H1 (cell line): ENCODE data around the gene RETREG3. TPM values are rescaled to one million over a fixed set of nuclear protein-coding genes. Genes with fewer than 3 reads are reported as not detected.

Source experiments
- CTCF ChIA-PET: fragments of 300-600 bp; sonication (Branson Sonifier 250); formaldehyde crosslinking; loops from one replicate; lab custom pipeline; 2021; ENCODE audit not compliant: partially characterized antibody; lab: Charles Lee
- POLR2A ChIA-PET: fragments of 300-600 bp; sonication (Branson Sonifier 250); formaldehyde crosslinking; loops from one replicate; lab custom pipeline; 2021; ENCODE audit warnings: inconsistent platforms; ENCODE audit not compliant: partially characterized antibody; lab: Charles Lee
- DNase-seq, 2 experiments: peaks; one replicate each; pipeline versions ENCODE4 v3.0.0 to v3.0.0-alpha.2; 2010 to 2022; ENCODE audit warnings: low spot score in 2 of 2, low read depth in 1 of 2, mixed read lengths in 1 of 2
- FAIRE-seq: peaks from 2 replicates; lab custom pipeline; 2011; peaks lifted over from hg19 to GRCh38; lab: Jason Lieb, UNC
- H2AFZ ChIP-seq: 2 replicates; pipeline ENCODE4 v1.8.1; 2012; ENCODE audit warnings: low read length, inconsistent platforms
- H2AK5ac ChIP-seq: 2 replicates; pipeline ENCODE4 v1.6.1; 2013; ENCODE audit warnings: low read depth, low read length
- H2BK120ac ChIP-seq: replicated peaks from 2 replicates; pipeline ENCODE3; 2013; ENCODE audit warnings: low read depth, low read length, inconsistent platforms
- H2BK12ac ChIP-seq: 2 replicates; pipeline ENCODE4 v1.6.1; 2013; ENCODE audit warnings: low read depth, low read length
- H2BK15ac ChIP-seq: 2 replicates; pipeline ENCODE4 v1.6.1; 2013; ENCODE audit warnings: low read length
- H2BK20ac ChIP-seq: 2 replicates; pipeline ENCODE4 v1.6.1; 2013; ENCODE audit warnings: low read length
- H2BK5ac ChIP-seq: 2 replicates; pipeline ENCODE4 v1.6.1; 2013; ENCODE audit warnings: low read depth, low read length
- H3K14ac ChIP-seq: 2 replicates; pipeline ENCODE4 v1.6.1; 2013; ENCODE audit warnings: inconsistent platforms; ENCODE audit not compliant: insufficient read length
- H3K18ac ChIP-seq: 2 replicates; pipeline ENCODE4 v1.6.1; 2013; ENCODE audit warnings: low read length; ENCODE audit errors: extremely low read depth
- H3K23ac ChIP-seq: 2 replicates; pipeline ENCODE4 v1.6.1; 2013; ENCODE audit warnings: inconsistent platforms; ENCODE audit not compliant: insufficient read length
- H3K23me2 ChIP-seq: 2 replicates; pipeline ENCODE4 v1.6.1; 2013; ENCODE audit warnings: low read depth, low read length
- H3K27ac ChIP-seq: 2 replicates; pipeline ENCODE4 v1.6.1; 2011; ENCODE audit warnings: low read depth, low read length, inconsistent platforms
- H3K27me3 ChIP-seq, 4 experiments: replicated peaks in 1 of 4; 1 replicate in 1 of 4; 2 replicates in 3 of 4; pipeline versions ENCODE4 v1.6.1 to v1.8.1; 2011 to 2013; ENCODE audit warnings: low read length in 3 of 4, mild to moderate bottlenecking in 3 of 4, inconsistent platforms in 2 of 4, mixed read lengths in 2 of 4, moderate library complexity in 1 of 4; ENCODE audit not compliant: control insufficient read depth in 3 of 4, insufficient read depth in 3 of 4; ENCODE audit errors: extremely low read depth in 1 of 4
- H3K36me3 ChIP-seq, 4 experiments: 2 replicates each; pipeline versions ENCODE4 v1.6.1 to v1.8.1; 2011 to 2013; ENCODE audit warnings: mild to moderate bottlenecking in 4 of 4, low read length in 3 of 4, moderate library complexity in 2 of 4, control low read depth in 1 of 4, inconsistent platforms in 1 of 4; ENCODE audit not compliant: insufficient read depth in 4 of 4, control insufficient read depth in 2 of 4
- H3K4ac ChIP-seq: replicated peaks from 2 replicates; pipeline ENCODE3; 2013; ENCODE audit warnings: low read length, low read depth, mixed read lengths, inconsistent platforms; ENCODE audit not compliant: insufficient read length
- H3K4me1 ChIP-seq, 4 experiments: replicated peaks in 1 of 4; 1 replicate in 1 of 4; 2 replicates in 3 of 4; pipeline versions ENCODE4 v1.6.1 to v1.8.1; 2011 to 2013; ENCODE audit warnings: low read length in 3 of 4, inconsistent platforms in 2 of 4, mixed read lengths in 1 of 4; ENCODE audit not compliant: insufficient read depth in 4 of 4, control insufficient read depth in 3 of 4
- H3K4me2 ChIP-seq, 2 experiments: 2 replicates each; pipeline versions ENCODE4 v1.6.1 to v1.8.1; 2011 to 2013; ENCODE audit warnings: low read depth in 2 of 2, low read length in 2 of 2, control low read depth in 1 of 2, inconsistent platforms in 1 of 2, mild to moderate bottlenecking in 1 of 2; ENCODE audit not compliant: insufficient read depth in 1 of 2
- H3K4me3 ChIP-seq, 4 experiments: fragments of 200-600, 300-600 bp in 1 of 4; sonication (generic), shearing (Covaris generic), sonication (Bioruptor Twin) in 1 of 4; 2 replicates each; pipeline versions ENCODE4 v1.5.1 to v1.8.1; 2011 to 2016; ENCODE audit warnings: low read length in 4 of 4, low read depth in 3 of 4, control low read depth in 2 of 4, inconsistent platforms in 2 of 4, mild to moderate bottlenecking in 2 of 4, mixed read lengths in 1 of 4, moderate library complexity in 1 of 4; ENCODE audit not compliant: insufficient read depth in 2 of 4; ENCODE audit errors: extremely low read depth in 1 of 4
- H3K56ac ChIP-seq: replicated peaks from 2 replicates; pipeline ENCODE3; 2013; ENCODE audit warnings: low read depth, mild to moderate bottlenecking, mixed read lengths, low read length, inconsistent platforms; ENCODE audit not compliant: insufficient read length
- H3K79me1 ChIP-seq: 2 replicates; pipeline ENCODE4 v1.6.1; 2013; ENCODE audit warnings: low read depth, low read length, control low read depth
- H3K79me2 ChIP-seq, 2 experiments: 2 replicates each; pipeline versions ENCODE4 v1.6.1 to v1.8.1; 2012 to 2013; ENCODE audit warnings: low read length in 2 of 2, mild to moderate bottlenecking in 2 of 2, inconsistent platforms in 1 of 2; ENCODE audit not compliant: insufficient read depth in 2 of 2, control insufficient read depth in 1 of 2
- H3K9ac ChIP-seq, 4 experiments: replicated peaks in 1 of 4; 1 replicate in 1 of 4; 2 replicates in 3 of 4; pipeline versions ENCODE4 v1.6.1 to v1.8.1; 2011 to 2013; ENCODE audit warnings: low read depth in 3 of 4, low read length in 3 of 4, control low read depth in 2 of 4, mild to moderate bottlenecking in 2 of 4, moderate library complexity in 2 of 4, inconsistent platforms in 1 of 4; ENCODE audit errors: extremely low read depth in 1 of 4
- H3K9me3 ChIP-seq, 2 experiments: 2 replicates each; pipeline versions ENCODE4 v1.6.1 to v1.8.1; 2012 to 2013; ENCODE audit warnings: mild to moderate bottlenecking in 2 of 2, moderate library complexity in 2 of 2, control low read depth in 1 of 2, inconsistent platforms in 1 of 2, low read depth in 1 of 2, low read length in 1 of 2, mixed read lengths in 1 of 2; ENCODE audit not compliant: insufficient read depth in 2 of 2
- H4K20me1 ChIP-seq, 2 experiments: replicated peaks in 1 of 2; 2 replicates each; pipeline versions ENCODE3 to v1.8.1; 2011 to 2013; ENCODE audit warnings: inconsistent platforms in 2 of 2, low read length in 2 of 2, mild to moderate bottlenecking in 1 of 2; ENCODE audit not compliant: insufficient read depth in 2 of 2, control insufficient read depth in 1 of 2
- H4K5ac ChIP-seq: 2 replicates; pipeline ENCODE4 v1.6.1; 2013; ENCODE audit warnings: low read length, low read depth, mixed read lengths, inconsistent platforms; ENCODE audit not compliant: insufficient read length
- H4K8ac ChIP-seq: 2 replicates; pipeline ENCODE4 v1.8.0; 2013; ENCODE audit warnings: mild to moderate bottlenecking, moderate library complexity, low read length, inconsistent platforms; ENCODE audit not compliant: insufficient read depth; ENCODE audit errors: extremely low read depth
- H4K91ac ChIP-seq: replicated peaks from 2 replicates; pipeline ENCODE3; 2013; ENCODE audit warnings: low read length, mixed read lengths, inconsistent platforms; ENCODE audit not compliant: insufficient read length
- ASH2L ChIP-seq: fragments of 200-600, 300-600 bp; sonication (generic); IDR thresholded peaks from one replicate; pipeline ENCODE4 v1.7.1; 2017; ENCODE audit warnings: low read length
- BRCA1 ChIP-seq: IDR thresholded peaks from 2 replicates; pipeline ENCODE4 v1.6.1; 2012; ENCODE audit warnings: low read depth, low read length, improper control_type of control experiment
- CREB1 ChIP-seq: IDR thresholded peaks from 2 replicates; pipeline ENCODE4 v1.6.1; 2012; ENCODE audit warnings: inconsistent platforms
- EGR1 ChIP-seq: IDR thresholded peaks from 2 replicates; pipeline ENCODE4 v1.6.1; 2011; ENCODE audit warnings: low read depth, low read length, borderline replicate concordance
- EZH2 ChIP-seq: fragments of 200-600 bp; sonication (generic); IDR thresholded peaks from 2 replicates; pipeline ENCODE4 v1.7.1; 2012; ENCODE audit warnings: low read depth, mild to moderate bottlenecking, moderate library complexity, low read length, inconsistent platforms; ENCODE audit not compliant: severe bottlenecking
- KDM1A ChIP-seq: fragments of 200-600, 300-600 bp; sonication (generic); IDR thresholded peaks from 2 replicates; pipeline ENCODE4 v1.7.1; 2016; ENCODE audit warnings: mild to moderate bottlenecking, low read length, borderline replicate concordance
- KDM4A ChIP-seq: IDR thresholded peaks from one replicate; pipeline ENCODE4 v1.7.1; 2012; ENCODE audit warnings: low read depth, mild to moderate bottlenecking, moderate library complexity, low read length, inconsistent platforms; ENCODE audit not compliant: severe bottlenecking
- RFX5 ChIP-seq: IDR thresholded peaks from 2 replicates; pipeline ENCODE4 v1.6.1; 2011; ENCODE audit warnings: low read depth, low read length, improper control_type of control experiment, borderline replicate concordance
- SAP30 ChIP-seq: fragments of 300-600 bp; sonication (generic); IDR thresholded peaks from 2 replicates; pipeline ENCODE4 v1.7.1; 2012; ENCODE audit warnings: low read length, moderate library complexity, mild to moderate bottlenecking, inconsistent platforms; ENCODE audit not compliant: insufficient read depth, insufficient replicate concordance
- TAF1 ChIP-seq: IDR thresholded peaks from 2 replicates; pipeline ENCODE4 v1.6.1; 2011; ENCODE audit warnings: mild to moderate bottlenecking, low read depth, low read length
- USF2 ChIP-seq: IDR thresholded peaks from 2 replicates; pipeline ENCODE4 v1.6.1; 2011; ENCODE audit warnings: low read length, improper control_type of control experiment
- WGBS, 2 experiments: shearing (Covaris generic) in 1 of 2; methylation state at CpG; one replicate each; pipeline versions ENCODE4 v1.1.6 to v1.1.7; 2013 to 2015; ENCODE audit warnings: low lambda C conversion rate in 2 of 2, mixed read lengths in 2 of 2, inconsistent platforms in 1 of 2, low coverage in 1 of 2, missing lambda C conversion rate in 1 of 2; ENCODE audit not compliant: insufficient replicate concordance in 2 of 2, insufficient coverage in 1 of 2, insufficient read length in 1 of 2; ENCODE audit errors: extremely low coverage in 1 of 2, missing lambda C conversion rate in 1 of 2; 5-methylcytosine and 5-hydroxymethylcytosine counted together
- polyA plus RNA-seq, 7 experiments: library from polyadenylated mRNA; depleted of rRNA in 3 of 7; stranded (reverse) in 5 of 7; unstranded in 2 of 7; fragments of >200 nt in 5 of 7; fragments of 200-250 nt in 2 of 7; gene quantifications; 1 replicate in 5 of 7; 2 replicates in 1 of 7; 4 replicates in 1 of 7; pipeline versions ENCODE4 v1.2.1 to v1.2.3, GENCODE V29; 2011 to 2013; ENCODE audit warnings: missing spikeins in 2 of 7, mixed read lengths in 2 of 7
- total RNA-seq: library from RNA; stranded (reverse); fragmentation: NEBNext Ultra II Directional; extraction: Animal tissue kit (Norgen Biotek cat#: 25700); gene quantifications from 2 replicates; pipeline ENCODE4 v1.2.1, GENCODE V29; 2021

The RETREG3 gene
- total and polyA plus RNA-seq, 2 of the 8 experiments (the other 6 are each of a cell fraction or from before 2014, with no cell fraction given): 23.7 to 42.6 TPM

DNA sequence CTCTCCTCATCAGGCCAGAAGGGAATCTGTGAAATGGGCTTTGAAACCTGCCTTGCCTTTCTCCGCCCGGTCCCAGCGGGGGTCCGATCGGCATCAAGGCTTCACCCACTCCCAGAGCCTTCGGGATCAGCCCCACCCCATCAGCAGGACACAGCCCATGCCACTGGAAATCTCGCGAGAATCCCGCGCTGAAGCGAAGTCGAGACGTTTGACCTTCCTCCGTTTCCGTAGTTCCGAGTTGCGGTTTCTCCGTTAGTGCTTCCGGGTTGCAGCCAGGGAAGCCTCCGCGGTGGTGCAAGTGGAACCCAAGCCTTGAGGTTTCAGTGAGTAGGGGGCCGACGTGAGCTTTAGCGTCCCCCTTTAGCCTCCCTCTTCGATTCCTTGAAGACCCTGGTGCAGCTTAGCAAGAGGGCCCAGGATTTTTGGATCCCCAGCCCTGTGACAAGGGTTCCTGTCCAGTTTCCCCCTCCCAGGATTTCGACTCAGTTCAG, 47.2 kb downstream of the RETREG3 start, which contains the start of gene COASY:
COASY (plus strand) TSS at position 252 of the 491 bp plus-strand sequence. CDS start 475 bp downstream, outside the sequence.
- H4K8ac ChIP-seq: peak within 1 kb of the TSS; percentile 79; the same call in 1 of the 2 replicates
- POLR2A ChIA-PET: interaction anchor here (0.9 to 8.1 kb wide), 4 partner anchors 14 to 173 kb away, joined by 3 to 74 read pairs (median 4); partner anchors contain the start of gene PSMC3IP
- H4K91ac ChIP-seq: peak within 1 kb of the TSS; percentile 70
- peak within 1 kb of the TSS; percentile 88 to 91 for H3K4me2 ChIP-seq
- peak within 1 kb of the TSS; percentile 2; the same call in 1 of the 2 replicates for H2AFZ ChIP-seq
- no peak within 1 kb of the TSS for H2BK20ac ChIP-seq
- peaks cover 3 to 17% (median 11%) of the 10 kb centered on the region in 4 experiments; a peak in 6 of 8 replicates for H3K36me3 ChIP-seq
- H3K27me3 ChIP-seq: no peaks in the 10 kb centered on the region
- H2BK12ac ChIP-seq: peak within 1 kb of the TSS; percentile 39; the same call in 1 of the 2 replicates
- CTCF ChIA-PET: no interaction called here
- peak within 1 kb of the TSS; percentile 54 for H3K4ac ChIP-seq
- peaks cover 14% of the 10 kb centered on the region for H3K79me1 ChIP-seq
- peaks cover 0 to 15% (median 8%) of the 10 kb centered on the region in 4 experiments; a peak in 4 of 7 replicates for H3K4me1 ChIP-seq
- peak within 1 kb of the TSS; percentile 55 for H4K5ac ChIP-seq
- H3K27ac ChIP-seq: peak within 1 kb of the TSS; percentile 12
- H2BK15ac ChIP-seq: peak within 1 kb of the TSS; percentile 88; the same call in 1 of the 2 replicates
- WGBS, 2 experiments: 1% methylated on average over 25 of the region's 26 CpGs; no CpG with 5 or more reads in 1 of the 2 experiments
- peak; percentile 73 for FAIRE-seq
- peaks cover 9 to 17% of the 10 kb centered on the region in 2 experiments; a peak in 3 of 4 replicates for H3K79me2 ChIP-seq
- H3K9ac ChIP-seq: peak within 1 kb of the TSS; percentile 83 to 85 (median 84)
- H3K23ac ChIP-seq: no peak within 1 kb of the TSS
- H2BK120ac ChIP-seq: peak within 1 kb of the TSS; percentile 92
- peak within 1 kb of the TSS; percentile 17 for H3K56ac ChIP-seq
- H3K4me3 ChIP-seq: peak within 1 kb of the TSS; percentile 82 to 98 (median 88)
- H3K23me2 ChIP-seq: peaks cover 11% of the 10 kb centered on the region
- H2AK5ac ChIP-seq: 0 out of 2 replicates have a peak within 1 kb of the TSS, but pooled peaks have one; percentile 29
- DNase-seq: peak; percentile 93 to 97
- H3K9me3 ChIP-seq: no peaks in the 10 kb centered on the region
- H2BK5ac ChIP-seq: peak within 1 kb of the TSS; percentile 61; the same call in 1 of the 2 replicates
- H3K18ac ChIP-seq: peak within 1 kb of the TSS; percentile 53; the same call in 1 of the 2 replicates
- no peak within 1 kb of the TSS for H3K14ac ChIP-seq
- H4K20me1 ChIP-seq: peaks cover 0 to 1% of the 10 kb centered on the region in 2 experiments
- TF ChIP-seq EZH2 (no peak), KDM4A (peak; percentile 72), TAF1 (peak; percentile 79), SAP30 (peak; percentile 67), CREB1 (peak; percentile 61; the same call in 1 of the 2 replicates), KDM1A (peak; percentile 84), EGR1 (no peak), USF2 (no peak), ASH2L (no peak), BRCA1 (peak; percentile 98), RFX5 (no peak)
